ENCODE data around the gene FOXP1.

FOXP1 gene

GRCh38 chr3:71195492-71195891 is 388.0 kb downstream of the FOXP1 start:
- FAIRE-seq, result no peak

GRCh38 chr3:71194785-71195184 is 388.7 kb downstream of the FOXP1 start:
- no peak for FAIRE-seq

- FAIRE-seq, result no peak
Measured at GRCh38 chr3:71191031-71191482, 392.5 kb downstream of the FOXP1 start.

- no peak for FAIRE-seq
Measured at GRCh38 chr3:71189480-71189879, 394.0 kb downstream of the FOXP1 start.

GRCh38 chr3:71187715-71188114 is 395.8 kb downstream of the FOXP1 start:
- FAIRE-seq, result no peak

GRCh38 chr3:71186801-71187200 is 396.7 kb downstream of the FOXP1 start:
- no peak for FAIRE-seq

GRCh38 chr3:71185733-71186455 is 397.6 kb downstream of the FOXP1 start:
- FAIRE-seq, result no peak

- no peak for FAIRE-seq
Measured at GRCh38 chr3:71184252-71184651, 399.3 kb downstream of the FOXP1 start.

- no peak for FAIRE-seq
Measured at GRCh38 chr3:71183549-71183948, 400.0 kb downstream of the FOXP1 start.

- no peak for FAIRE-seq
Measured at GRCh38 chr3:71180524-71180923, 403.0 kb downstream of the FOXP1 start.

GRCh38 chr3:71177375-71177774 is 406.2 kb downstream of the FOXP1 start:
- no peak for FAIRE-seq

GRCh38 chr3:71176366-71176765 is 407.2 kb downstream of the FOXP1 start:
- no peak for FAIRE-seq

- FAIRE-seq, result no peak
Measured at GRCh38 chr3:71175691-71176365, 407.7 kb downstream of the FOXP1 start.

- FAIRE-seq, result no peak
Measured at GRCh38 chr3:71172951-71173350, 410.6 kb downstream of the FOXP1 start.

GRCh38 chr3:71172189-71172588 is 411.3 kb downstream of the FOXP1 start:
- no peak for FAIRE-seq

- FAIRE-seq, result no peak
Measured at GRCh38 chr3:71171247-71171646, 412.3 kb downstream of the FOXP1 start.

- FAIRE-seq, result no peak
Measured at GRCh38 chr3:71168880-71169411, 414.6 kb downstream of the FOXP1 start.

GRCh38 chr3:71168121-71168721 is 415.3 kb downstream of the FOXP1 start:
- no peak for FAIRE-seq

- no peak for FAIRE-seq
Measured at GRCh38 chr3:71166339-71167240, 416.9 kb downstream of the FOXP1 start.

GRCh38 chr3:71164881-71165280 is 418.6 kb downstream of the FOXP1 start:
- FAIRE-seq, result no peak

GRCh38 chr3:71163198-71163918 is 420.2 kb downstream of the FOXP1 start:
- FAIRE-seq, result no peak

- FAIRE-seq, result no peak
Measured at GRCh38 chr3:71162221-71162620, 421.3 kb downstream of the FOXP1 start.

Measured in A204.1 (cell line).